Nephron progenitor cell (in vitro differentiated cells): ENCODE results near the gene PRRX2.

Experiments used
- DNase-seq: peaks from one replicate; pipeline ENCODE4 v3.0.0; 2021
- H3K27ac Mint-ChIP-seq: 2 replicates; pipeline ENCODE4 v1.8.0; 2021; ENCODE audit warnings: mild to moderate bottlenecking, moderate library complexity, mixed read lengths
- H3K27me3 Mint-ChIP-seq: 2 replicates; pipeline ENCODE4 v1.8.0; 2021; ENCODE audit warnings: mild to moderate bottlenecking, low read depth, mixed read lengths; ENCODE audit not compliant: poor library complexity
- H3K36me3 Mint-ChIP-seq: 2 replicates; pipeline ENCODE4 v1.8.0; 2021; ENCODE audit warnings: low read depth, mixed read lengths
- H3K4me1 Mint-ChIP-seq: 2 replicates; pipeline ENCODE4 v1.8.0; 2021; ENCODE audit warnings: mixed read lengths
- H3K4me3 Mint-ChIP-seq: 2 replicates; pipeline ENCODE4 v1.8.0; 2021; ENCODE audit warnings: mild to moderate bottlenecking, moderate library complexity, mixed read lengths
- H3K9me3 Mint-ChIP-seq: 2 replicates; pipeline ENCODE4 v1.8.0; 2021; ENCODE audit warnings: mild to moderate bottlenecking, moderate library complexity, mixed read lengths
- CTCF ChIP-seq: fragments of 200-600 bp; sonication (generic); IDR thresholded peaks from 2 replicates; pipeline ENCODE4 v1.5.0; 2021; ENCODE audit warnings: antibody characterized with exemption

The PRRX2 gene

GRCh38 chr9:129644365-129644764, 21.1 kb upstream of the PRRX2 start:
- no peaks in the 10 kb centered on the region for H3K27me3 Mint-ChIP-seq
- TF ChIP-seq CTCF = no peak
- peaks cover 4% of the 10 kb centered on the region for H3K9me3 Mint-ChIP-seq

GRCh38 chr9:129644902-129645301, 20.5 kb upstream of the PRRX2 start:
- Mint-ChIP-seq H3K4me1 (peaks cover 73% of the 10 kb centered on the region), H3K27ac (no peak overlapping the region), H3K27me3 (no peaks in the 10 kb centered on the region), H3K4me3 (no peak overlapping the region), H3K9me3 (peaks cover 4% of the 10 kb centered on the region), H3K36me3 (no peaks in the 10 kb centered on the region)
- no peak for TF ChIP-seq CTCF
- no peak for DNase-seq

More at GRCh38 chr9:129644365-129644764, 21.1 kb upstream of the PRRX2 start:
- no peak for DNase-seq
- Mint-ChIP-seq H3K36me3 (no peaks in the 10 kb centered on the region), H3K4me3 (no peak overlapping the region), H3K4me1 (peaks cover 68% of the 10 kb centered on the region), H3K27ac (no peak overlapping the region)

- Mint-ChIP-seq H3K9me3 (peaks cover 4% of the 10 kb centered on the region), H3K27me3 (no peaks in the 10 kb centered on the region), H3K4me1 (peaks cover 73% of the 10 kb centered on the region), H3K27ac (peak overlapping the region; percentile 71), H3K36me3 (no peaks in the 10 kb centered on the region), H3K4me3 (no peak overlapping the region)
- no peak for TF ChIP-seq CTCF
- no peak for DNase-seq
Measured at GRCh38 chr9:129646252-129646651, 19.2 kb upstream of the PRRX2 start.

GRCh38 chr9:129646654-129647053, 18.8 kb upstream of the PRRX2 start:
- peaks cover 74% of the 10 kb centered on the region for H3K4me1 Mint-ChIP-seq
- no peak for DNase-seq
- H3K36me3 Mint-ChIP-seq = no peaks in the 10 kb centered on the region
- H3K27ac Mint-ChIP-seq = peak overlapping the region; percentile 71
- TF ChIP-seq CTCF = no peak
- H3K9me3 Mint-ChIP-seq = peaks cover 4% of the 10 kb centered on the region
- no peak overlapping the region for H3K4me3 Mint-ChIP-seq
- H3K27me3 Mint-ChIP-seq = no peaks in the 10 kb centered on the region

GRCh38 chr9:129647635-129648034, 17.8 kb upstream of the PRRX2 start:
- no peak for TF ChIP-seq CTCF
- H3K27me3 Mint-ChIP-seq = no peaks in the 10 kb centered on the region
- DNase-seq = no peak
- H3K27ac Mint-ChIP-seq = peak overlapping the region; percentile 49
- H3K4me3 Mint-ChIP-seq = peak overlapping the region; percentile 63
- peaks cover 70% of the 10 kb centered on the region for H3K4me1 Mint-ChIP-seq
- peaks cover 4% of the 10 kb centered on the region for H3K9me3 Mint-ChIP-seq
- H3K36me3 Mint-ChIP-seq = no peaks in the 10 kb centered on the region

- Mint-ChIP-seq H3K9me3 (peaks cover 4% of the 10 kb centered on the region), H3K4me3 (peak overlapping the region; percentile 63), H3K27ac (peak overlapping the region; percentile 26), H3K27me3 (no peaks in the 10 kb centered on the region), H3K36me3 (no peaks in the 10 kb centered on the region), H3K4me1 (peaks cover 74% of the 10 kb centered on the region)
- DNase-seq = peak; percentile 67
- TF ChIP-seq CTCF = no peak
Measured at GRCh38 chr9:129648092-129648763, 17.2 kb upstream of the PRRX2 start.
